ENCODE measurements around the gene AK6.
"Not testable (repeated sequence)": the region's sequence is repeated elsewhere in the genome, so short reads cannot be mapped to it uniquely, and the experiment has no call there.

Gene AK6

DNA sequence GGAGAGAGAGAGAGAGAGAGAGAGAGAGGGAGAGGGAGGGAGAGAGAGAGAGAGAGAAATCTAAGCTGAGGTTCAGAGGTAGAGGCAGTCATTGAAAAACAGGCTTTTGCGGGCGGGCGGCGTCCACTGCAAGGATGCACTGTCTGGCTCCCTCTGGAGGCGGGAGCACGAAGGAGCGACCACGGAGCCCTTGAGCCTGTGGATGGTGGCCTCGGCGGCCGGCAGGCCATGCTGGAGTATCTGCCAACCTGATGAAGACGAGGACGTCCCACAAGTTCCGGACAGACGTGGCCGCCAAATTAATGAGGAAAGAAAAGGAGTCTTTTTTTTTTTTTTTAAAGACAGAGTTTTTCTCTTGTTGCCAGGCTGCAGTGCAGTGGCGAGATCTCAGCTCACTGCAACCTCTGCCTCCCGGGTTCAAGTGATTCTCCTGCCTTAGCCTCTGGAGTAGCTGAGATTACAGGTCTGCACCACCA is 34.5 kb downstream of the AK6 start:
- DNase-seq = peak; percentile 72

DNA sequence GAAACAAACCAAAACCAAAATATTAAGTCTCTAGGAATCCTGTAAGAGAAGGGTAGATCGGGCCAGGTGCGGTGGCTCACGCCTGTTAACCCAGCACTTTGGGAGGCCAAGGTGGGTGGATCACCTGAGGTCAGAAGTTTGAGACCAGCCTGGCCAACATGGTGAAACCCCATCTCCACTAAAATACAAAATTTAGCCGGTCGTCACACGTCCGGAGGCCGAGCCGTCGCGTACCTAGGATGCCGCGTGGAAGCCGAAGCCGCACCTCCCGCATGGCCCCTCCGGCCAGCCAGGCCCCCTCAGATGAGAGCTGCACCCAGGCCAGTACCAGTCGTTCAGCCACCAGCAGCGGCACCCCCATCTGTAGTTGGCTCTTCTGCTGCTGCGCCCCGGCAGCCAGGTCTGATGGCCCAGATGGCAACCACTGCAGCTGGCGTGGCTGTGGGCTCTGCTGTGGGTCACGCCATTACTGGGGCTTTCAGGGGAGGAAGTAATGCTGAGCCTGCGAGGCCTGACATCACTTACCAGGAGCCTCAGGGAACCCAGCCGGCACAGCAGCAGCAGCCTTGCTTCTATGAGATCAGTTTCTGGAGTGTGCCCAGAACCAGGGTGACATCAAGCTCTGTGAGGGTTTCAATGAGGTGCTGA is 35.5 kb downstream of the AK6 start:
- not testable (repeated sequence) for DNase-seq

DNA sequence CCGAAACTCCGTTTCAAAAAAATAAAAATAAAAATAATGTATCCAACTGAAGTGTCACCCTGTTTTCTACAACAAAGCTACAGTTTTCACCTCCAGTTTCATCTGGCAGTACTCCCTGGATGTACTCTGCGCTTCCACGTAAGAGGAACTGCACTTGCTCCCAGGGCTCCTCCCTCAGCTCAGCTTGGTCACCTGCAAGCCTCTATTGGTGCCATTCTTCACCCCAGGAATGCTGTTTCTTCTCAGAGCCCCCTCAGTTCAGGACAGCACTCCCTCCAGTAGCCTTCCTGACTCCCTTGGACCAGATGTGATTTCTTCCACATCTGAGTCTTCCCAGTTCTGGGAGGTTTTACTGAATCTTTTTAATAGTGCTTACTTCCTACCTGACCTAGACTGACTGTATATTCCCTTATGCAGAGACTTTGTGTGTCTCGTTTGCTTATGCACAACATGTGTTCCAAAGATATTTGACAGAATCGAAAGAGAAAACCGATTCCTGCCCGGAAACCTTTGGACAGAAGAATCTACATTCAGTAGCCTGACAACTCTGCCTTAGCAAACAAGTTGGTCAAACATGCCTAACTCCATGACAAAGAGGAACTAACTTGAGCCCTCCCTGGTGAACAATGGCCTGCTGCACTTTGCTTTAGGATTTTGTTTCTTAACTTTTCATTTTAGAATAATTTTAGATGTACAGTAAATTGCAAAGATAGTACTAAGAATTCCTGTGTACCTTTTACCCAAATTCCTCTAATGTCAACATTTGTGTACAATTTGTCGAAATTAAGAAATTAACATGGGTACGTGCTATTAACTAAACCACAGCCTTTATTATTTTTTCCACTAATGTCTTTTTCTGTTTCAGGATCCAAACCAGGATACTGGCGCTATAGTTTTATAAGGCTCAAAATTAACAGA is 37.5 kb downstream of the AK6 start:
- no peak for DNase-seq

DNA sequence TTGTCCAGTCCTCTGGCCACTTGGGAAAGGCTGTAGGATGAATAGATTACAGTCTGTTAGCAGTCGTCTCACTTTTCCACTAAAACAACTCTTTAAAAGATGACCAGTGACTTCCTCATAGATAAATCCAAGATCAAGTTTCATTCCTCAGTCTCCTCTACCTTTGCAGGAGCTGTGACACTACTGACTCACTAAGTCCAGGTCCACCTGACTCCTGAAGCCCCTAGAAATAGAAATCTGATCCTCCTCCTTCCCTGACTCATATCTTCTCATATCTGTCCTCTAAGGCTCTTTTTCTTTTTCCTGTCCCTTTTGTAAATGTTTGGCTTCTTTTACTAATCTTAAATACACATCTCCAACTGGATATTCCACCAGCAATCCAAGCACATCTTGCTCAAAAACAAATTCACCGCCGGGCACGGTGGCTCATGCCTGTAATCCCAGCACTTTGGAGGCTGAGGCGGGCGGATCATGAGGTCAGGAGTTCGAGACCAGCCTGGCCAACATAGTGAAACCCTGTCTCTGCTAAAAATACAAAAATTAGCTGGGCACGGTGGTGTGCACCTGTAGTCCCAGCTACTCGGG is 39.3 kb downstream of the AK6 start:
- DNase-seq = no peak

DNA sequence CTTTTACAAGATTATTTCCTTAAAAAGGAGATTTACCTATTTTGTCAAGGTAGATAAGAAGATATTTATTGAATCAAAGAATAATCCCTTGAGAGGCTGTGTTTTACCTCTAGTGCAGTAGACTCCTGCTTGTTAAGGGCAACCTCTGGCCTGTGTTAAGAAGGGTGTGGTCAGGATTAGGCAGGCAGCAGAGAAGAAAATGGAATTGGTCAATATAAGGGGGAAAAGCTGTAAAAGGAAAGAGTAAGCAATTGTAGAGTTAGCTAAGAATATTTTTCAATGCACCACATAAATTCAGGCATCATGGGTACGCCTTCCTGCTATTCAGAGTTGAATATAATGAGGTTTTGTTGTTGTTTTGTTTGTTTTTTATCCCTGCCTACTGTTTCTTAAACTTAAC is 43.0 kb downstream of the AK6 start:
- no peak for DNase-seq

- no peak for DNase-seq
Measured at GRCh38 chr5:69317391-69317790, 51.9 kb downstream of the AK6 start.

DNA sequence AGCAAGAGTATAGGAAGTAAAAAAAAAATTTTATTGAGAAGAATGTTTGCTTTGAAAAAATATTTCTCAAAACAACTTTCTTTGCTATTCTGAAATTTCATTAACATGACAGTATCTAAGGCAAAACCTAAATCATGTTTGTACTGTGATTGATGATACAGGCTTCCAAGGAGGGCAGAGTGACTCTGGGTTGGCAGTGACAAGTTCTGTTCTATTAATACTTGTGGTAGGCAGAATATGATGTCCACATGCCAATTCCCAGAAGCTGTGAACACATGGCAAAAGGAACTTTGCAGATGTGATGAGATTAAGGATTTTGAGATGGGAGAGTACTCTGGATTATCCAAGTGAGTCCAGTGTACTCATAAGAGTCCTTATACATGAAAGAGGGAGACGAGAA is 53.3 kb downstream of the AK6 start:
- no peak for DNase-seq

GRCh38 chr5:69313428-69313827 is 55.9 kb downstream of the AK6 start:
- no peak for DNase-seq

- DNase-seq = no peak
Measured at GRCh38 chr5:69312459-69313160, 56.7 kb downstream of the AK6 start.

DNA sequence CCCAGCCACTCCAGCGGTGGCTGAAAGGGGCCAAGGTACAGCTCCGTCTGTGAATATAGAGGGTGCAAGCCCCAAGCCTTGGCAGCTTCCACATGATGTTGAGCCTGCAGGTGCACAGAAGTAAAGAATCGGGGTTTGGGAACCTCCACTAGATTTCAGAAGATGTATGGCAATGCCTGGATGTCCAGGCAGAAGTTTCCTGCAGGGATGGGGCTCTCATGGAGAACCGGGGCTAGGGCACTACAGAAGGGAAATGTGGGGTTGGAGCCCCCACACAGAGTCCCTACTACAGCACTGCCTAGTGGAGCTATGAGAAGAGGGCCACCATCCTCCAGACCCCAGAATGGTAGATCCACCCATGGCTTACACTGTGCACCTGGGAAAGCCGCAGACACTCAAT is 59.9 kb downstream of the AK6 start:
- DNase-seq = no peak

DNA sequence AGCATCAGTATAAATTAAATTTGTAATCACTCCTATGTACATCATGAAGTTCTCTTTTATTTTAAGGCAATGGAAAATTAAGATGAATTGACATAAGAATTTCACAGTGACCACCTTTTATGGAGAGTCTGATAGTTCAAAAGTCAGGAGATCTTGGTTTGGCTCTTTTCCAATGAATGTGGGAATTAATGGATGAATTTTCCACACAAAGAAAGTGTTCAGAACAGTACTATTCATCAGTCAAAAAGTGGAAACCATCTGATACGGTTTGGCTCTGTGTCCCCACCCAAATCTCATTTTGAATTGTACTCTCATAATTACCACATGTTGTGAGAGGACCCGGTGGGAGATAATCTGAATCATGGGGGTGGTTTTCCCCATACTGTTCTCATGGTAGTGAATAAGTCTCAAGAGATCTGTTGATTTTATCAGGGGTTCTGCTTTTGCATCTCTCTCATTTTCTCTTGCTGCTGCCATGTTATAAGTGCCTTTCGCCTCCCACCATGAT is 61.2 kb downstream of the AK6 start:
- no peak for DNase-seq

DNA sequence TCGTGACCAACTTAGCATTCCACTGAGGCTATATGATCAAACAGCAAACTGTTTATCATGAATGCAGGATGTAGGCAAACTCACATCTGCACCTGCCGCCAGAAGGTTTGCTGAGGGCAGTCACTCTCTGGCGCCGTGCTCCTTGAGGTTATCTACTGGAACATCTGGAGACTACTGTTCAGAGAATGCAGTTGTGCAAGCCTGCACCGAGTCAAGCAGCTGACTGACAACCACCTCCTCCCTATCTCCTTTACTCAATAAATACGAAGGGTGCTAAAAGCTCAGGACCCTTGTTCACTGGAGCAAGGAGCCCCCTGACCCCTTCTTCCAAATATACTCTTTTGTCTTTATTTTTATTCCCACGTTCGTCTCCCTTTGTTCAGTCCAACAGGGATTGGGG is 63.8 kb downstream of the AK6 start:
- no peak for DNase-seq

Data from activated CD8-positive, alpha-beta memory T cell treated with anti-CD3 and anti-CD28 coated beads, Interleukin-2, amount 50 U/mL, for 4 hours (primary cell).